Measurements from ENCODE around the gene TVP23A. TPM values are rescaled to one million over a fixed set of nuclear protein-coding genes. Genes with fewer than 3 reads are reported as not detected.

The TVP23A gene
- total RNA-seq, 1 experiment from 2014 or later, result 3.1 TPM

DNA sequence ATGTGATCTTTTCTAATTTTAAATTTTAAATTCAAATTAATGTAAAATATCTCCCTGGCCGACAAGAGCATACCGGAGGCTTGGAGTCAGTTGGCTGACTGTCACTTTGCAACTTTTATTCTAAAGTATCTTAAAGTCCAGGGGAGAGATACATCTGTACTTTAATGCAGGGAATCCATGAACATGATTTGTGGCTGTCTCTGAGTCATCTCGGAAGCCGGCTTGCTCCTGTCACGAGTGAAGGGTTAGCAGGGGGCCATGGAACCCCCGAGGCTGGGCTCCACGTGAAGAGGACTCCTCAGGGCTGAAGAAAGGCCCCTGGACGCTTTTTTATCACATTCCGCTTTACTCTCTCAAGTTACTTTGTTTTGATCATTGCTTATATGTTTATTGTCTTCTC is 13.3 kb downstream of the TVP23A start:
- no peaks in the 10 kb centered on the region for H3K4me1 ChIP-seq (ENCODE audit: insufficient read depth, low read length)
- H3K23me2 ChIP-seq (ENCODE audit: insufficient read length, low read depth, low read length, poor library complexity, severe bottlenecking), result no peaks in the 10 kb centered on the region
- H3K9ac ChIP-seq (ENCODE audit: extremely low read depth, insufficient read length, low read length), result no peak overlapping the region
- no peak overlapping the region for H2AFZ ChIP-seq (ENCODE audit: low read length)
- TF ChIP-seq, protein P1, sequence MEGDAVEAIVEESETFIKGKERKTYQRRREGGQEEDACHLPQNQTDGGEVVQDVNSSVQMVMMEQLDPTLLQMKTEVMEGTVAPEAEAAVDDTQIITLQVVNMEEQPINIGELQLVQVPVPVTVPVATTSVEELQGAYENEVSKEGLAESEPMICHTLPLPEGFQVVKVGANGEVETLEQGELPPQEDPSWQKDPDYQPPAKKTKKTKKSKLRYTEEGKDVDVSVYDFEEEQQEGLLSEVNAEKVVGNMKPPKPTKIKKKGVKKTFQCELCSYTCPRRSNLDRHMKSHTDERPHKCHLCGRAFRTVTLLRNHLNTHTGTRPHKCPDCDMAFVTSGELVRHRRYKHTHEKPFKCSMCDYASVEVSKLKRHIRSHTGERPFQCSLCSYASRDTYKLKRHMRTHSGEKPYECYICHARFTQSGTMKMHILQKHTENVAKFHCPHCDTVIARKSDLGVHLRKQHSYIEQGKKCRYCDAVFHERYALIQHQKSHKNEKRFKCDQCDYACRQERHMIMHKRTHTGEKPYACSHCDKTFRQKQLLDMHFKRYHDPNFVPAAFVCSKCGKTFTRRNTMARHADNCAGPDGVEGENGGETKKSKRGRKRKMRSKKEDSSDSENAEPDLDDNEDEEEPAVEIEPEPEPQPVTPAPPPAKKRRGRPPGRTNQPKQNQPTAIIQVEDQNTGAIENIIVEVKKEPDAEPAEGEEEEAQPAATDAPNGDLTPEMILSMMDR (conservative IDR thresholded peaks at IDR 0.05), result no peak
- no peak overlapping the region for H3K23ac ChIP-seq (ENCODE audit: insufficient read length, low read depth, low read length)
- no peak overlapping the region for H2BK5ac ChIP-seq (ENCODE audit: insufficient read length, low read length)
- no peak overlapping the region for H2BK120ac ChIP-seq (ENCODE audit: low read depth, low read length, poor library complexity, severe bottlenecking)
- Mint-ChIP-seq H3K4me3 (no peak overlapping the region), H3K36me3 (ENCODE audit: insufficient read depth in 1 of 3, low read depth in 3 of 3) (peaks cover 0 to 7% (median 4%) of the 10 kb centered on the region in 3 experiments; a peak in 4 of 7 replicates), H3K4me1 (no peaks in the 10 kb centered on the region), H3K27ac (peak overlapping the region in 1 of 3 experiments; percentile 32; a peak in 2 of 7 replicates), H3K9me3 (no peaks in the 10 kb centered on the region), H3K27me3 (ENCODE audit: low read depth) (no peaks in the 10 kb centered on the region)
- H3K9me3 ChIP-seq (ENCODE audit: control insufficient read depth, low read depth, low read length), result no peaks in the 10 kb centered on the region
- DNase-seq, result no peak
- no peak overlapping the region for H4K8ac ChIP-seq (replicated peaks; ENCODE audit: insufficient read length, low read depth, low read length)
- no peak overlapping the region for H4K5ac ChIP-seq (ENCODE audit: insufficient read length, low read depth, low read length)
- H2BK20ac ChIP-seq (ENCODE audit: low read depth, low read length, poor library complexity, severe bottlenecking), result no peak overlapping the region
- H2BK15ac ChIP-seq (ENCODE audit: low read depth, low read length), result no peak overlapping the region
- H2AK5ac ChIP-seq (ENCODE audit: insufficient read length, low read length), result no peak overlapping the region
- H3K27ac ChIP-seq (ENCODE audit: insufficient read length, low read depth, low read length), result no peak overlapping the region
- no peaks in the 10 kb centered on the region for H3K79me1 ChIP-seq (ENCODE audit: insufficient read depth, low read depth, low read length, poor library complexity, severe bottlenecking)
- no peak overlapping the region for H3K4ac ChIP-seq (ENCODE audit: low read depth, low read length)
- H3K14ac ChIP-seq (ENCODE audit: insufficient read depth, low read length), result no peak overlapping the region
- H3K56ac ChIP-seq (ENCODE audit: insufficient read length, low read depth, low read length), result no peak overlapping the region
- H3K27me3 ChIP-seq (ENCODE audit: insufficient read depth, low read length), result no peaks in the 10 kb centered on the region
- H4K20me1 ChIP-seq (ENCODE audit: control insufficient read depth, insufficient read depth, insufficient read length), result no peaks in the 10 kb centered on the region
- H3T11ph ChIP-seq (ENCODE audit: low read length), result no peak overlapping the region
- H2BK12ac ChIP-seq (ENCODE audit: insufficient read length, low read depth, low read length), result no peak overlapping the region
- H3K18ac ChIP-seq (ENCODE audit: insufficient read length, low read depth, low read length), result no peak overlapping the region
- H4K91ac ChIP-seq (ENCODE audit: insufficient read length, low read depth, low read length), result no peak overlapping the region
- H3K79me2 ChIP-seq (ENCODE audit: insufficient read depth, low read length), result no peaks in the 10 kb centered on the region
- WGBS (ENCODE audit: extremely low coverage, insufficient read length, low lambda C conversion rate), result no CpG with 5 or more reads among the region's 9 CpGs
- no peak overlapping the region for H3K4me2 ChIP-seq (ENCODE audit: insufficient read depth, insufficient read length, low read length)
